OCI-LY3 (cell line): ENCODE data around the gene UBA1.

Experiments used
- H2AFZ ChIP-seq: fragments of 200-600, 300-600 bp; shearing (Covaris generic); 2 replicates; pipeline ENCODE4 v1.6.0; 2014; ENCODE audit warnings: antibody characterized with exemption, low read depth, low read length
- H3K27ac ChIP-seq: fragments of 200-600, 300-600 bp; sonication (generic); 2 replicates; pipeline ENCODE4 v1.5.1; 2014; ENCODE audit warnings: mild to moderate bottlenecking, low read length, moderate library complexity, mixed read lengths
- H3K27me3 ChIP-seq: fragments of 200-600, 300-600 bp; sonication (generic); 2 replicates; pipeline ENCODE4 v1.6.1; 2014; ENCODE audit warnings: low read depth, low read length, mixed read lengths
- H3K36me3 ChIP-seq: fragments of 200-600, 300-600 bp; sonication (generic); replicated peaks from 2 replicates; pipeline ENCODE3; 2014; ENCODE audit warnings: low read depth, low read length, mixed read lengths
- H3K4me1 ChIP-seq: fragments of 300-600, 200-600 bp; sonication (generic); 2 replicates; pipeline ENCODE4 v1.6.1; 2014; ENCODE audit warnings: low read length, mixed read lengths
- H3K4me2 ChIP-seq: fragments of 200-600, 300-600 bp; sonication (generic); 2 replicates; pipeline ENCODE4 v1.6.1; 2014; ENCODE audit warnings: low read length, mixed read lengths
- H3K4me3 ChIP-seq: fragments of 300-600, 200-600 bp; sonication (generic); 2 replicates; pipeline ENCODE4 v1.5.1; 2014; ENCODE audit warnings: antibody characterized with exemption, mild to moderate bottlenecking, low read length, moderate library complexity
- H3K79me2 ChIP-seq: fragments of 300-600, 200-600 bp; shearing (Covaris generic); 2 replicates; pipeline ENCODE4 v1.6.1; 2014; ENCODE audit warnings: mild to moderate bottlenecking, low read length, mixed read lengths
- H3K9ac ChIP-seq: fragments of 300-600, 200-600 bp; shearing (Covaris generic); 2 replicates; pipeline ENCODE4 v1.6.0; 2014; ENCODE audit warnings: mild to moderate bottlenecking, low read length, moderate library complexity
- H3K9me3 ChIP-seq: fragments of 200-600, 300-600 bp; shearing (Covaris generic); 2 replicates; pipeline ENCODE4 v1.6.1; 2014; ENCODE audit warnings: low read length, mixed read lengths; ENCODE audit not compliant: insufficient read depth
- H4K20me1 ChIP-seq: fragments of 200-600, 300-600 bp; sonication (generic); 2 replicates; pipeline ENCODE4 v1.6.1; 2016; ENCODE audit warnings: low read length, mixed read lengths; ENCODE audit not compliant: insufficient read depth
- CTCF ChIP-seq: fragments of 200-600, 300-600 bp; sonication (generic); IDR thresholded peaks from 2 replicates; pipeline ENCODE4 v1.5.1; 2014; ENCODE audit warnings: antibody characterized with exemption, low read length, low read depth
- EZH2phosphoT487 ChIP-seq: fragments of 200-600 bp; shearing (Covaris generic); IDR thresholded peaks from 2 replicates; pipeline ENCODE4 v1.6.1; 2018; ENCODE audit warnings: antibody characterized with exemption, mixed run types, low read depth

Gene UBA1

GRCh38 chrX:47174376-47174775 lies 19.3 kb upstream of the UBA1 start:
- Histone ChIP-seq H2AFZ (no peak overlapping the region), H3K79me2 (peaks cover 4% of the 10 kb centered on the region; the same call in 1 of the 2 replicates), H3K36me3 (peaks cover 20% of the 10 kb centered on the region), H3K9me3 (no peaks in the 10 kb centered on the region), H3K4me2 (no peak overlapping the region), H4K20me1 (no peaks in the 10 kb centered on the region), H3K27ac (no peak overlapping the region), H3K9ac (no peak overlapping the region), H3K4me3 (no peak overlapping the region), H3K4me1 (no peaks in the 10 kb centered on the region), H3K27me3 (no peaks in the 10 kb centered on the region)
- TF ChIP-seq EZH2phosphoT487 (no peak), CTCF (no peak)

DNA sequence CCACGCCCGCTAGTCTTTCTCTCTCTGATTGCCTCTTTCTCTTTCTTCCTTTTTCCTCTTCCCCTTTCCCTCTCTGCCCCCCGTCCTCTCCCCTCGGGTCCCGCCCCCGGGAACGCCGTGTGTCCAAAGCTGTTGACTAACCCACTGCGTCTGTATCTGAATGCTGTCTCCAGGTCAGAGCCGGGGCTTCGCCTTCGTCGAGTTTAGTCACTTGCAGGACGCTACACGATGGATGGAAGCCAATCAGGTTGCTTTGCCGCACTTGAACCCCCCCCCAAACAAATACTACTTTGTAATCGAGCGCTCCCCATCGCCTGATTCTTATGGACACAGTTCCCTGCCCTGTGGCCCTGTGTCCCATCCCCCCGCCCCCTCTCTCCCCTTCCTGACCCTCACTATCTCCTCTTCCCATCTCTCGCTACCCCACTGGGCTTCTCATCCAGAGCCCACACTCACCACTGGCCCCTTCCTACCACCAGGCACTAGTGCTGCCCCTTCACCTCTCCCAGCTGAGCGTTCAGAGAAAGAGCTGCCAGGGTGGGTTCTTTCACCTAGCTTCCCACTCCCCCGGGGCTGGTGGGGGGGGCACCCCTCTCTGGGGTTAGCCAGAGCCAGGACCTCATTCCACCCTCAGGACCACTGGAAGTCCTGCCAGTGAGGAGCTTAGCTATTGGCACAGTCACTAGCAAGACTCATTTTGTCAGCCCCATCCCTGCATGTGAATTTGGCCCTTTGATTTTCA lies 18.6 kb upstream of the UBA1 start:
- H3K36me3 ChIP-seq = peaks cover 20% of the 10 kb centered on the region
- no peak overlapping the region for H3K27ac ChIP-seq
- no peaks in the 10 kb centered on the region for H3K4me1 ChIP-seq
- no peak overlapping the region for H2AFZ ChIP-seq
- no peak overlapping the region for H3K4me2 ChIP-seq
- H3K27me3 ChIP-seq = no peaks in the 10 kb centered on the region
- H3K4me3 ChIP-seq = no peak overlapping the region
- no peak overlapping the region for H3K9ac ChIP-seq
- H4K20me1 ChIP-seq = no peaks in the 10 kb centered on the region
- TF ChIP-seq CTCF (no peak), EZH2phosphoT487 (no peak)
- H3K79me2 ChIP-seq = peaks cover 4% of the 10 kb centered on the region; the same call in 1 of the 2 replicates
- H3K9me3 ChIP-seq = no peaks in the 10 kb centered on the region

DNA sequence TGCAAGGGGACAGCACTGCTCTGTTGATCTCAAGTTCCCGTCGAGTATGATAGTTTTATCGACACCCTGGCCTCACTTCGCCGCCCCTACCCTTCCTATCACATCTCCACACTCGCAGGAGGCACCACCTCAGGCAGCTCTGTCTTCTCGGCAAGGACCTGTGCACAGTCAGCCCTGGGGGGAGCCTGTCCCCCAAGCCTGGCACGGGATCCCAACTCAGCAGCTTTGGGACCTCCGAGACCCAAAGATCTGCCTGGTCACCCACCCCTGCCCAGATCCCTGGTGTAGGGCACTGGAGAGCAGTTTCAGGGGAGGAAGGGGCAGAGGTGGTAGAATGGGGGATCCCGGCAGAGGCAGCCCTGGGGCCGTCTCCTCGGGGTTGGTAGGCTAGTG lies 18.0 kb upstream of the UBA1 start:
- H3K4me2 ChIP-seq = no peak overlapping the region
- H2AFZ ChIP-seq = no peak overlapping the region
- H4K20me1 ChIP-seq = no peaks in the 10 kb centered on the region
- H3K36me3 ChIP-seq = peaks cover 18% of the 10 kb centered on the region
- H3K27me3 ChIP-seq = no peaks in the 10 kb centered on the region
- no peaks in the 10 kb centered on the region for H3K4me1 ChIP-seq
- H3K9ac ChIP-seq = no peak overlapping the region
- H3K4me3 ChIP-seq = no peak overlapping the region
- no peaks in the 10 kb centered on the region; the same call in 1 of the 2 replicates for H3K79me2 ChIP-seq
- H3K9me3 ChIP-seq = no peaks in the 10 kb centered on the region
- TF ChIP-seq EZH2phosphoT487 (no peak), CTCF (no peak)
- H3K27ac ChIP-seq = no peak overlapping the region

DNA sequence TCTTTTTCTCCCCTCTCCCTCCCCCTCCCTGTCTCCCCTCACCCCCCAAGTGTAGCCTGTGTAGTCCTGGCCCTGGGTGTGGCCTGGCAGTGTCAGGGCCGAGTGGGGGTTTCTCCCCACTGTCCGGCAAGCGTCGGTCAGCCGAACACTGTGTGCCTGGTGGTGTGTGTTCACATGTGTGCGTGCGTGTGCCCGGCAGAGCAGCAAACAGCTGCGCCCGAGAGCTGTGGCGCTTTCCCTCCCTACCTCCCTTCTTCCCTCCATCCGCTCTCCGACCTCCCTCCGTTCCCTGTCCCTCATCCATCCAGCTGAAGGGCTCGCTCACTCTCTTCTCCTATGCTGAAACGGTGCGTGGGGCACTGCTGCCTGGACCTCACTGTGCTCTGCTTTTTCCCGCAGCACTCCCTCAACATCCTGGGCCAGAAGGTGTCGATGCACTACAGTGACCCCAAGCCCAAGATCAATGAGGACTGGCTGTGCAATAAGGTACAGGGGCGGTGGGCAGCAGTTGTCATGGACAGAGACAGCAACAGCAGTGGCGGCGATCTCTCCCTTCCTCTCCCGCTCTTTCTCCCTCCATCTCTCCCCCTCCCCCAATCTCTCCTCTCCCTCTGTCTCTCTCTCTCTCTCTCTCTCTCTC lies 17.4 kb upstream of the UBA1 start:
- Histone ChIP-seq H3K79me2 (no peaks in the 10 kb centered on the region; the same call in 1 of the 2 replicates), H3K36me3 (peaks cover 18% of the 10 kb centered on the region), H3K4me1 (no peaks in the 10 kb centered on the region), H2AFZ (no peak overlapping the region), H3K27ac (no peak overlapping the region), H3K27me3 (no peaks in the 10 kb centered on the region), H3K4me3 (no peak overlapping the region), H3K9me3 (no peaks in the 10 kb centered on the region), H4K20me1 (no peaks in the 10 kb centered on the region), H3K9ac (no peak overlapping the region), H3K4me2 (no peak overlapping the region)
- TF ChIP-seq EZH2phosphoT487 (no peak), CTCF (no peak)
